Thymus (tissue), 14 donors: ENCODE measurements around the gene KDM4B. TPM values are rescaled to one million over a fixed set of nuclear protein-coding genes. Genes with fewer than 3 reads are reported as not detected.

Experiments used
- DNase-seq, 9 donors: peaks; one replicate each; pipeline ENCODE4 v3.0.0-alpha.2; 2013; ENCODE audit warnings: low spot score in 9 of 9, low read depth in 6 of 9, missing footprints in 1 of 9
- H3K27ac ChIP-seq, 2 donors: one replicate each; pipeline ENCODE4 v1.5.1; 2013; ENCODE audit warnings: control low read depth in 1 of 2, low read depth in 1 of 2, low read length in 1 of 2, mild to moderate bottlenecking in 1 of 2, moderate library complexity in 1 of 2
- H3K27me3 ChIP-seq, 2 donors: one replicate each; pipeline ENCODE4 v1.5.1; 2013; ENCODE audit warnings: low read length in 1 of 2; ENCODE audit not compliant: control insufficient read depth in 2 of 2, insufficient read depth in 1 of 2
- H3K36me3 ChIP-seq, 2 donors: one replicate each; pipeline ENCODE4 v1.5.1; 2013; ENCODE audit warnings: low read length in 1 of 2, mild to moderate bottlenecking in 1 of 2, moderate library complexity in 1 of 2; ENCODE audit not compliant: control insufficient read depth in 2 of 2, insufficient read depth in 2 of 2
- H3K4me1 ChIP-seq, 2 donors: one replicate each; pipeline ENCODE4 v1.5.1; 2013; ENCODE audit warnings: low read length in 2 of 2; ENCODE audit not compliant: control insufficient read depth in 2 of 2, insufficient read depth in 2 of 2
- H3K4me3 ChIP-seq, 2 donors: one replicate each; pipeline ENCODE4 v1.5.1; 2013; ENCODE audit warnings: low read length in 2 of 2, control low read depth in 1 of 2, mild to moderate bottlenecking in 1 of 2
- H3K9me3 ChIP-seq, 2 donors: one replicate each; pipeline ENCODE4 v1.5.1; 2013; ENCODE audit warnings: low read length in 1 of 2, mild to moderate bottlenecking in 1 of 2; ENCODE audit not compliant: control insufficient read depth in 2 of 2, insufficient read depth in 1 of 2
- WGBS: extraction: QIAGEN DNeasy Blood & Tissue Kit; methylation state at CpG from one replicate; pipeline ENCODE4 v1.1.7; 2013; 5-methylcytosine and 5-hydroxymethylcytosine counted together
- long read RNA-seq, 10 donors: transcript quantifications; one replicate each; lab custom pipeline, GENCODE V29; 2026
- polyA plus RNA-seq: library from polyadenylated mRNA; stranded (reverse); fragments of 200-250 nt; gene quantifications from one replicate; pipeline ENCODE4 v1.2.3, GENCODE V29; 2013
- total RNA-seq: library from RNA; stranded (reverse); fragments of 120-200 nt; gene quantifications from one replicate; pipeline ENCODE4 v1.2.4, GENCODE V29; 2013
- donor health status: healthy.

Gene KDM4B
- total RNA-seq, result 8.6 TPM
- 24.6 TPM for polyA plus RNA-seq
- long read RNA-seq, donor 1, result 0 reads
- long read RNA-seq, donor 2, full-length matches to known transcripts, result 9 of 9 reads
- long read RNA-seq, donor 2, partial matches to known transcripts, result 0 of 9 reads
- long read RNA-seq, donor 2, other reads (novel, unspliced or antisense), result 0 of 9 reads
- long read RNA-seq, donor 3, full-length matches to known transcripts, result 2 of 2 reads
- long read RNA-seq, donor 3, partial matches to known transcripts, result 0 of 2 reads
- long read RNA-seq, donor 3, other reads (novel, unspliced or antisense), result 0 of 2 reads
- long read RNA-seq, donor 4, full-length matches to known transcripts, result 1 of 15 reads
- long read RNA-seq, donor 4, partial matches to known transcripts, result 14 of 15 reads
- long read RNA-seq, donor 4, other reads (novel, unspliced or antisense), result 0 of 15 reads
- long read RNA-seq, donor 5, full-length matches to known transcripts, result 6 of 6 reads
- long read RNA-seq, donor 5, partial matches to known transcripts, result 0 of 6 reads
- long read RNA-seq, donor 5, other reads (novel, unspliced or antisense), result 0 of 6 reads
- long read RNA-seq, donor 6, result 0 reads
- long read RNA-seq, donor 7, full-length matches to known transcripts, result 3 of 10 reads
- long read RNA-seq, donor 7, partial matches to known transcripts, result 7 of 10 reads
- long read RNA-seq, donor 7, other reads (novel, unspliced or antisense), result 0 of 10 reads
- long read RNA-seq, donor 8, full-length matches to known transcripts, result 1 of 1 reads
- long read RNA-seq, donor 8, partial matches to known transcripts, result 0 of 1 reads
- long read RNA-seq, donor 8, other reads (novel, unspliced or antisense), result 0 of 1 reads
- long read RNA-seq, donor 9, full-length matches to known transcripts, result 3 of 3 reads
- long read RNA-seq, donor 9, partial matches to known transcripts, result 0 of 3 reads
- long read RNA-seq, donor 9, other reads (novel, unspliced or antisense), result 0 of 3 reads
- long read RNA-seq, donor 10, full-length matches to known transcripts, result 3 of 3 reads
- long read RNA-seq, donor 10, partial matches to known transcripts, result 0 of 3 reads
- long read RNA-seq, donor 10, other reads (novel, unspliced or antisense), result 0 of 3 reads

DNA sequence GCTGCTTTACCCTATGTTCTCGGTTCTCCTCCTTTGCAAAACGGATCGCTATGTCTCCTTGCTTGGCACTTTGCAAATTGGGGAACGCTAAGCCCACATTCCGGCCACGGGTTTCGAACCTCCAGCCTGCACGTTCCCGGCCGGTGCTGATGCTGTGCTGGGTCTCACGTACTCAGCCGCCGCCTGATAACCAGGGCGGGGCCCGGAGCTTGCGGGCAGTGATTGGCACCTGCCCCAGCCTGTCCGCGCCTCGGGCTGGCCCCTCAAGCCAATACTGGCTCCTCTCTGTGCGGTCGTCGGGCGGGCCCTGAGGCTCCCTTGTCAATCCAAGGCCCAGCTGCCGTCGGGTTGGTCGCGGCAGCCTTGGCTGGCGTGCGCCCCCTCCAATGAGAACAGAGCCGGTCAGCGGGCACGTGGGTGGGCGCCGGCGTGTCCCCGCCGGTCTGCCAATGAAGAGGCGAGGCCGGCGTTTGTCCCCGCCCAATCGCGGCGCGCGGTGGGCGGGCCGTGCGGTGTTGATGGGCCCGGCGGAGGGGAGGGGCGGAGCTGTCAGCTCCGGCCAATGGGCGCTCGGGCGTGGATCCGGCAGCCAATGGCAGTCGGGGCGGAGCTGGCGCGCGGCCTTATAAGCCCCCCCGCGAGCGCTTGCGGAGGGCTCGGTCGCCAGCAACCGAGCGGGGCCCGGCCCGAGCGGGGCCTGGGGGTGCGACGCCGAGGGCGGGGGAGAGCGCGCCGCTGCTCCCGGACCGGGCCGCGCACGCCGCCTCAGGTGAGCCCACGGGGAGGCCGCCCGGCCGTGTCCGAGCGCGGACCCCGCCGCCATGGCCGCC is at the start of gene KDM4B:
KDM4B (plus strand) TSS at position 652 of the 830 bp plus-strand sequence. CDS start 63,778 bp downstream, outside the sequence.
- Histone ChIP-seq H3K27me3 (peaks cover 0 to 19% of the 10 kb centered on the region in 2 donors), H3K36me3 (peaks cover 11 to 18% of the 10 kb centered on the region in 2 donors), H3K27ac (peak within 1 kb of the TSS; percentile 78 to 84), H3K4me3 (peak within 1 kb of the TSS; percentile 68 to 85), H3K4me1 (peaks cover 16 to 38% of the 10 kb centered on the region in 2 donors), H3K9me3 (peaks cover 0 to 11% of the 10 kb centered on the region in 2 donors)
- 1% methylated on average over 96 of the region's 96 CpGs for WGBS
- peak; percentile 90 to 100 (median 99) for DNase-seq

DNA sequence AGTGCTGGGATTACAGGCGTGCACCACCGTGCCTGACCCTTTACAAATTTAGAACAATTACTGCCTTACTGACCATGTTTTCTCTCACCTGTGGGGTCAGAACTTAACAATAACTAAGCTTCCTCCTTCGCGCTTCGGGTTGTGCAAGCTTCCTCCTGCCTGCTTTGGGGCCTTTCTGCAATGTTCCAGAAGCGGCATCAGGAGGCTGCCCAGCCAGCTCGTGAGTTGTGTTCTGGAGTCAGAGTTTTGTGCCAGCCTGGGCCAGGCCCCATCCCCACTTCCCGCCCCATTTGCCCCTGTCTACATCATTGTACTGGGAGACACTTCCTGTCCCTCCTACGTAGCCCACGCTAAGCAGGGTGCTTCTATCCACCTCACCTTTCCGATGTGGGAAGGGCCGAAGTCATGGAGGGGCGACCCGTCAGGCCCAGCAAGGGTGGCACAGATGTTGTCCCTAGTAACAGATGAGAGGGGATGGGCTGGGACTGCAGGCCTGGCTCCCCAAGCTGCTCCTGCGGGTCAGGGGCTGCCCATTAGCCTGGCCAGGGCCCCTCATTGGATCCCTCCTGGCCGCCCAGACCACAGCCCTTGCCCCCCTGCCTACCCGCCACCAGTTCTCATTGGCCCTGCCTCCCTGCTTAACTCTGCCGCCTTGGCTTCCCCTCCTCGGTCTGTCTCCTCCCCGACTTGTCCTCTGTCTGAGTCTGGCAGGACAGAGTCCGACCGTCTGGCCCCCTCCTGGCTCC is 46.2 kb upstream of the KDM4B start:
- 95% methylated on average over 22 of the region's 22 CpGs for WGBS
- no peak for DNase-seq
- H3K27ac ChIP-seq, result no peak overlapping the region
- H3K9me3 ChIP-seq, result no peaks in the 10 kb centered on the region
- H3K36me3 ChIP-seq, result peaks cover 27 to 63% of the 10 kb centered on the region in 2 donors
- no peak overlapping the region for H3K4me3 ChIP-seq
- no peaks in the 10 kb centered on the region for H3K27me3 ChIP-seq
- no peaks in the 10 kb centered on the region for H3K4me1 ChIP-seq

DNA sequence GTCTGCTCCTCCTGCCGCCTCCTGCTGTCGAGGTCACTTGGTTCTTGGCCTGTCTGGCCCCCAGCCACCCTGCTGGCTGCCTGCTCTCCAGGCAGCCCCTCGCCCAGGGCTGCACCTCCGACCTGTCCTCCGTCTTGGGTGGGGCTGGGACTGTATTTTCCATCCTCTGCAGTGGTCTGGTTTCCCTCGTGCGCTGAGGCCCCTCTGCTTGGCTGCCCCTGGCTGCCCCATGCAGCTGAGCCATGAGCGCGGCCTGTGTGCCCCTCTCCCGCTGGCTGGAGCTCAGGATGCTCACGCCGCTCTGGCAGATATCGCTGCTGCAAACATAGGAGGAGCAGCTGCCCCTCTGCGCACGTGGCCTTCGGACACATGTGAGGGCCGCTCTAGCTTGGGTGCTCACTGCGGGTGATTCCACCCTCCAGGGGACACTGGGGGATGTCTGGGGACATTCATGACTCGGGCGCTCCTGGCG is 45.6 kb upstream of the KDM4B start:
- Histone ChIP-seq H3K9me3 (no peaks in the 10 kb centered on the region), H3K27me3 (no peaks in the 10 kb centered on the region), H3K27ac (no peak overlapping the region), H3K36me3 (peaks cover 32 to 66% of the 10 kb centered on the region in 2 donors), H3K4me1 (no peaks in the 10 kb centered on the region), H3K4me3 (no peak overlapping the region)
- no peak for DNase-seq
- WGBS, result 97% methylated on average over 21 of the region's 21 CpGs

DNA sequence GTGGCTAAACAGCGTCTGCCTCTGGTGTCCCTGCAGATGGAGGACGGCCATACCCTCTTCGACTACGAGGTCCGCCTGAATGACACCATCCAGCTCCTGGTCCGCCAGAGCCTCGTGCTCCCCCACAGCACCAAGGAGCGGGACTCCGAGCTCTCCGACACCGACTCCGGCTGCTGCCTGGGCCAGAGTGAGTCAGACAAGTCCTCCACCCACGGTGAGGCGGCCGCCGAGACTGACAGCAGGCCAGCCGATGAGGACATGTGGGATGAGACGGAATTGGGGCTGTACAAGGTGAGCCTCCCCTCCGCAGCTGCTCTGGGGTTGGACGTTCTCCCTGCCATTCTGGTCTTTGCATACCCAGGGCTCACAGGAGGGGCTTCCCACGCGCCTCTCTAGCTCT is 39.7 kb upstream of the KDM4B start:
- H3K9me3 ChIP-seq, result no peaks in the 10 kb centered on the region
- no peak overlapping the region for H3K27ac ChIP-seq
- no peak for DNase-seq
- peaks cover 54 to 72% of the 10 kb centered on the region in 2 donors for H3K36me3 ChIP-seq
- H3K4me3 ChIP-seq, result no peak overlapping the region
- peaks cover 0 to under 1% of the 10 kb centered on the region in 2 donors for H3K4me1 ChIP-seq
- H3K27me3 ChIP-seq, result no peaks in the 10 kb centered on the region
- WGBS, result 98% methylated on average over 22 of the region's 22 CpGs

DNA sequence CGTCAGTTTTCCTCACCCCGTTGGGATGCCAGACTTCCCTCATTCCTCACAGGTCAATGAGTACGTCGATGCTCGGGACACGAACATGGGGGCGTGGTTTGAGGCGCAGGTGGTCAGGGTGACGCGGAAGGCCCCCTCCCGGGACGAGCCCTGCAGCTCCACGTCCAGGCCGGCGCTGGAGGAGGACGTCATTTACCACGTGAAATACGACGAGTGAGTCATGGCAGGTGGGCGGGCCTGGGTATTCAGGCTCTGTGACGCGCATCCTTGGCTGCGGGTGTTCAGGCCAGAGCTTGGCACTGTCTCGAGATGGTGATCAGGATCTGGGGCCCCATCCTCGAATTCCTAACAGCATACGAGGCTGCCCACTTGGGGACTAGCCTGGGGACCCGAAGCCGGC is 38.2 kb upstream of the KDM4B start:
- H3K27ac ChIP-seq, result no peak overlapping the region
- peaks cover 7 to 15% of the 10 kb centered on the region in 2 donors for H3K4me1 ChIP-seq
- H3K9me3 ChIP-seq, result no peaks in the 10 kb centered on the region
- no peak for DNase-seq
- peaks cover 55 to 78% of the 10 kb centered on the region in 2 donors for H3K36me3 ChIP-seq
- no peak overlapping the region for H3K4me3 ChIP-seq
- H3K27me3 ChIP-seq, result no peaks in the 10 kb centered on the region
- WGBS, result 97% methylated on average over 28 of the region's 28 CpGs

DNA sequence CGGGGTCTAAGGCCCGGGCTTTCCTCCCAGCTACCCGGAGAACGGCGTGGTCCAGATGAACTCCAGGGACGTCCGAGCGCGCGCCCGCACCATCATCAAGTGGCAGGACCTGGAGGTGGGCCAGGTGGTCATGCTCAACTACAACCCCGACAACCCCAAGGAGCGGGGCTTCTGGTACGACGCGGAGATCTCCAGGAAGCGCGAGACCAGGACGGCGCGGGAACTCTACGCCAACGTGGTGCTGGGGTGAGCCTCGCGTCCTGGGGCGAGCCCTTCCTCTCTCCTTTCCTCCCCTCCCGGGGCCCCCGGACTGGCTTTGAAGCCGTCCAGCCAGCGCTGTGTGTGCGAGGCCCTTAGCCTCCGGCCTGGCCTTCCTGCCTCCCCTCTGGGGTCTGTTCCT is 36.2 kb upstream of the KDM4B start:
- DNase-seq, result no peak
- Histone ChIP-seq H3K9me3 (no peaks in the 10 kb centered on the region), H3K4me3 (no peak overlapping the region), H3K27ac (no peak overlapping the region), H3K36me3 (peaks cover 59 to 89% of the 10 kb centered on the region in 2 donors), H3K4me1 (peaks cover 9 to 24% of the 10 kb centered on the region in 2 donors), H3K27me3 (no peaks in the 10 kb centered on the region)
- WGBS, result 97% methylated on average over 32 of the region's 32 CpGs

DNA sequence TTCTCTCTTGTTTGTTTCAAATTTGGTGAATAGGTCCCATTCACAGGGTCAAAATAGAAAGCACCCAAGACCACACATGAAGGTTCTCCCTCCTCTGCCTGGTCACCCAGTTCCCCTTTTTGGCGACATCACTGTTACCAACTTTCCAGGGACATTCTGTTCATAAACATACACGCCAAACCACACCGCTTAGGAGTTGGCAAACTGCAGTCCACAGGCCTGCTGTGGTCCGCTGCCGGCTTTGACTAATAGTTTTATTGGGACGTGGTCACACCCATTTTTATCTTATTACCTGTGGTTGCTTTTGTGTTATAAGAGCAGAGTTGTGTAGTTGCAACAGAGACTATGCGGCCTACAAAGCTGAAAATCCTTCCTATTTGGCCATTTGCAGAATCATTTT is 35.4 kb upstream of the KDM4B start:
- H3K9me3 ChIP-seq, result no peaks in the 10 kb centered on the region
- peaks cover 9 to 24% of the 10 kb centered on the region in 2 donors for H3K4me1 ChIP-seq
- H3K27ac ChIP-seq, result peak overlapping the region in 1 of 2 donors; percentile 18
- H3K36me3 ChIP-seq, result peaks cover 59 to 89% of the 10 kb centered on the region in 2 donors
- no peak overlapping the region for H3K4me3 ChIP-seq
- DNase-seq, result no peak
- no peaks in the 10 kb centered on the region for H3K27me3 ChIP-seq
- WGBS, result 96% methylated on average over 7 of the region's 7 CpGs

DNA sequence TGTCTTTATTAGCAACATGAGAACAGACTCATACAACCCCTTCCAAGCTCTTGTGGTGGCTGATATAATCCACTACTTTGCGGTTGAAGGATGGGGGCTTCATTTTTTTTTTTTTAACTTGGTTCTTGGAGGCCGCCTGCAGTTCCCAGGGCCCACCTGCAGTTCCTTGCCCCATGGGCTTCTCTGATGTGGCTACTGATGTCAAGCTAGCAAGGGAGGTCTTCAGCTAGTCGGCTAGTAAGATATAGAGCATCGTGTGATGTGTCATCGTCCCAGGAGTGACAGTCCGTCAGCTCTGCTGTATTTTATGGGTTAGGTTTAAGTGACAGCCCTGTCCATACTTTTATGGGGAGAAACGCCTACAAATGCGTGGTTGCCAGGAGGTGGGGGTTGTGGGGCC is 33.5 kb upstream of the KDM4B start:
- Histone ChIP-seq H3K9me3 (no peaks in the 10 kb centered on the region), H3K36me3 (peaks cover 55 to 80% of the 10 kb centered on the region in 2 donors), H3K4me3 (no peak overlapping the region), H3K27me3 (no peaks in the 10 kb centered on the region), H3K27ac (peak overlapping the region in 1 of 2 donors; percentile 55), H3K4me1 (peaks cover 9 to 24% of the 10 kb centered on the region in 2 donors)
- DNase-seq, result peak in 4 of 9 donors; percentile 35 to 72 (median 42)
- WGBS, result 28% methylated on average over 8 of the region's 8 CpGs
